Esophagus mucosa (tissue), 1 donor: ENCODE measurements around the gene SLC26A2. TPM values are rescaled to one million over a fixed set of nuclear protein-coding genes. Genes with fewer than 3 reads are reported as not detected.

Source experiments
- ATAC-seq: fragments of 200-7000 bp; cut with Tn5 transposase; one replicate; pipeline ENCODE4 v1.9.1; 2020
- total RNA-seq: library from RNA; stranded (reverse); gene quantifications from one replicate; pipeline ENCODE4 v1.2.4, GENCODE V29; 2023
- donor health status: DM: yes; HTN: yes; CAD: no.

The SLC26A2 gene
- total RNA-seq, 1 donor from 2014 or later, result 8.9 TPM

- ATAC-seq, result no peak
Measured at GRCh38 chr5:149962601-149963300, 2.2 kb downstream of the SLC26A2 start.

DNA sequence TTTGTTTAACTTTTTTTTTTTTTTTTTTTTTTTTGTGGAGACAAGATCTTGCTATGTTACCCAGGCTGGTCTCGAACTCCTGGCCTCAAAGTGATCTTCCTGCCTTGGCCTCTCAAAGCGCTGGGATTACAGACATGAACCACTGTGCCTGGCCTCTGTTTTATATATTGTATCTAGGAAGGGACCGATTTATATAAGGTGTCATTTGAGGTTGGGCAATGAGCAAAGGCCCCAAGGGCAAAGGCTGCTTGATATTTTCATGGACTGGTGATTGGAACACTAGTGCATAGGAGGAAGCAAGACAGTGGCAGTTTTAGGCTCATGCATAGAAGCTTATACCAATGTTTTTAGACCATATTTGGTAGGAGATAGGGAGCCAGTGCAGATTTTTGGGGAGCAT is 3.2 kb downstream of the SLC26A2 start:
- no peak for ATAC-seq

DNA sequence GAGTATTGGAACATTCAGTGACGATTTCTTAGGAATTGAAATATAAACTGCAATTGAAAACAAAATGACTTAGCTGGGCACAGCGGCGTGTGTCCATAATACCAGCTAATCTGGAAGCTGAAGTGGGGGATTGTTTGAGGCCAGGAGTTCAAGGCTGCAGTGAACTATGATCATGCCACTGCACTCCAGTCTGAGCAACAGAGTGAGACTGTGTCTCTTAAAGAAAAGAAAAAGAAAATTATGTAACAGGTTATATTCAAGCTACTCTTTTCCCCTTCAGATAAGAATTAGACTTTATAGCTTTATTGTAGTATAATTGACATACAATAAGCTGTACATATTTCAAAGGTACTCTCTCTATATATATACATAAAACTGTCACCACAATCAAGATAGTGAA is 6.4 kb downstream of the SLC26A2 start:
- no peak for ATAC-seq

- no peak for ATAC-seq
Measured at GRCh38 chr5:149969181-149969930, 8.8 kb downstream of the SLC26A2 start.

DNA sequence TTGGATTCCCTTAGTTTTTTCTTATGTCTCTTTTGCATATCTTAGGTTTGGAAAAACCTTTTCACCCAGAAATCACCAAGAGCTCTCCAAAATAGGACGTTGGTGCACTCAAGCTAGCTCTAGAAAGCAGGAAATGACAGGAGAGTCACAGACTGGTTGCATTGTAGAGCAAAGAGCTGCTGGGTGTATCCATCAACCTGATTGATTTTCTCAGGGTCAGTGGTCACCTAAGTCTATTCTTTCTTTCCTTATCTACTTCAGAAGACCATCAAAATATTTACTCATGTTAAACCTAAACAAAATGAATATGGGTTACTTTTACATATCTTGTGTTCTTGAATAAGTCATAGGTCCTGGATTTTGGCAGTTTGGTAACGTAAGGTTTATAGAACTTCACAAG is 14.9 kb downstream of the SLC26A2 start:
- ATAC-seq, result no peak

DNA sequence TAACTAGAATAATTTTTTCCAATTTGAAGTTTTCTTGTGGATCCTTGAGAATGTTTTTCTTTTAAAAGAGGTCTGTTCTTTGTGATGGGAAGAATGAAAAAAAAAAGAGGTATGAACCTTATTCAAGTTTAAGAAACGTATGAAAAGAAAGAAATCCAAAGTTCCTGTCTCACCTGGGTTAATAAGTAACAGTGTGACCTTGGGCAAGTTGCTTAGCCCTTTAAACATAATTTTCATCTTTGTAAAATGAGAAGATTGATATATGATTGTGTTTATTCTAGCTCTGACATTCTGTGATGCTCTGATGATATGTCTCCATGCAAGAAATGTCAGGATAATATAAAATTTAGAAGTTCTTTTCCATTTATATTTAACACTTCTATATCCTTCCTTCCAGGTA is 19.3 kb downstream of the SLC26A2 start:
- no peak for ATAC-seq

DNA sequence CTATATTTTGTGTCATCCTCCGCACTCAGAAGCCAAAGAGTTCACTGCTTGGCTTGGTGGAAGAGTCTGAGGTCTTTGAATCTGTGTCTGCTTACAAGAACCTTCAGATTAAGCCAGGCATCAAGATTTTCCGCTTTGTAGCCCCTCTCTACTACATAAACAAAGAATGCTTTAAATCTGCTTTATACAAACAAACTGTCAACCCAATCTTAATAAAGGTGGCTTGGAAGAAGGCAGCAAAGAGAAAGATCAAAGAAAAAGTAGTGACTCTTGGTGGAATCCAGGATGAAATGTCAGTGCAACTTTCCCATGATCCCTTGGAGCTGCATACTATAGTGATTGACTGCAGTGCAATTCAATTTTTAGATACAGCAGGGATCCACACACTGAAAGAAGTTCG is 20.6 kb downstream of the SLC26A2 start:
- no peak for ATAC-seq

- no peak for ATAC-seq
Measured at GRCh38 chr5:149982505-149982904, 21.9 kb downstream of the SLC26A2 start.

GRCh38 chr5:149988126-149988525 is 27.6 kb downstream of the SLC26A2 start:
- ATAC-seq, result no peak

GRCh38 chr5:149990518-149991376 is 30.2 kb downstream of the SLC26A2 start:
- ATAC-seq, result peak; percentile 90

DNA sequence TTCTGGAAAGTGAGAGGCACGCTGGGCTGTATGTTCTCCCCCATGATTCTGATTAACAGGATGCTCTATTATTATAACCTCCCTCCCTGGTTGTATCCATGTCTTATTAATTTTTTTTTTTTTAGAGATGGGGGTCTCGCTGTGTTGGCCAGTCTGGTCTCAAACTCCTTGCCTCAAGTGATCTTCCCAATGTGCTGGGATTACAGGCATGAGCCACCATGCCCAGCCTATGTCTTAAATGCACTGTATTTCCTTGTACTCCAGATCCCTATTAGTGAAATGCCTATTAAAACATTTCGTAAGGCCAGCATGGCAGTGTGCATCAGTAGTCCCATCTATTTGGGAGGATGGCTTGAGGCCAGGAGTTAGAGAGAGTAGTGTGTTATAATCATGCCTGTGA is 32.9 kb downstream of the SLC26A2 start:
- no peak for ATAC-seq

GRCh38 chr5:149995385-149996204 is 35.0 kb downstream of the SLC26A2 start:
- ATAC-seq, result no peak

DNA sequence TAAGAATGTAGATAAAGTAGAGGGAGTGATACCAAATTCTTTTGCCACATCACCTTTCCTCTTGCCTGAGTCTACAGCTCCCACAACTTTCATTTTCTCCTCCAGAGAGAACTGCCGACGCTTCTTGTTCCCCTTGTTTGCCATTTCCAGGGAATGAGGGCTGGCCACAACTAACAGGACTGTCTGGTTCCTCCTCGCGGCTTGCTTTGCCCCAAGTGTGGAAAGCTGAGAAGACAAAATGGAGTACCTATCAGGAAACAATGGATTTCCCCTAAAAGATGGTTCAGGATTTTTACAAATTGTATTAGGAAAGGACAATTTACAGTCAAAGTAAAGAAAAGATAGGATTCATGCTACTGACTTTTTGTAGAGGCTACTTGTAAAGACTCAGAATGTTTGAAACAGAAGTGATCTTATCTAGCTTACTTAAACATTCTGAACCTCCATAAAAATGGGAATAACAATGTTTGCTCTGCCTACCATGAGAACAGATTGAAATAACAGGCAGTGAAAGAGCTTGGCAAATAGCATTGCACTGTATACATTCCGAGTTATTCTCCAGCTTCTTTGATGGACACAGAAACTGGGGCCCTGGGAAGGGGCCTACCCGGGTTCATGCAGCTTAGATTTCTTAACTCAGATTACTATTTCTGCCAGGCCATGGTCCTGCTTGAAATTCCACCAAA is 35.8 kb downstream of the SLC26A2 start:
- ATAC-seq, result no peak

- ATAC-seq, result no peak
Measured at GRCh38 chr5:149998281-149998680, 37.7 kb downstream of the SLC26A2 start.

DNA sequence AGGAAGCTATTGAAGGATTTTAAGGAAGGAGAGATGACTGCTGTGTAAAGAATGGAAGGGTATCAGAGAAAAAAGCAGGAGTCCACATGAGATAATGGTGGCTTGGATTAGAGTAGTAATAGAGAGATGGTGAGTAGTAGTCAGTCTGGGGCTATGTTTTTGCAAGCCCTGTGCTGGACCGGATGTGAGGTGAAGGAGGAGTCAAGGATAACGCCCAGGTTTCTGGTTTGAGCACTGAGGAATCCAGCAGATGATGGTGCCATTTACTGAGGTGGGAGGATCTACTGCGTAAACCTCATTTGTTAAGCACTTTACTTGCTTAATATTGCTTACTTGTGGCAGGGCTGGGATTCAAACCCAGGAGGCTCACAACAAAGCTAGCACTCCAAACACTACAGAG is 38.8 kb downstream of the SLC26A2 start:
- ATAC-seq, result peak; percentile 34

- ATAC-seq, result peak; percentile 67
Measured at GRCh38 chr5:149999866-150000255, 39.3 kb downstream of the SLC26A2 start.

DNA sequence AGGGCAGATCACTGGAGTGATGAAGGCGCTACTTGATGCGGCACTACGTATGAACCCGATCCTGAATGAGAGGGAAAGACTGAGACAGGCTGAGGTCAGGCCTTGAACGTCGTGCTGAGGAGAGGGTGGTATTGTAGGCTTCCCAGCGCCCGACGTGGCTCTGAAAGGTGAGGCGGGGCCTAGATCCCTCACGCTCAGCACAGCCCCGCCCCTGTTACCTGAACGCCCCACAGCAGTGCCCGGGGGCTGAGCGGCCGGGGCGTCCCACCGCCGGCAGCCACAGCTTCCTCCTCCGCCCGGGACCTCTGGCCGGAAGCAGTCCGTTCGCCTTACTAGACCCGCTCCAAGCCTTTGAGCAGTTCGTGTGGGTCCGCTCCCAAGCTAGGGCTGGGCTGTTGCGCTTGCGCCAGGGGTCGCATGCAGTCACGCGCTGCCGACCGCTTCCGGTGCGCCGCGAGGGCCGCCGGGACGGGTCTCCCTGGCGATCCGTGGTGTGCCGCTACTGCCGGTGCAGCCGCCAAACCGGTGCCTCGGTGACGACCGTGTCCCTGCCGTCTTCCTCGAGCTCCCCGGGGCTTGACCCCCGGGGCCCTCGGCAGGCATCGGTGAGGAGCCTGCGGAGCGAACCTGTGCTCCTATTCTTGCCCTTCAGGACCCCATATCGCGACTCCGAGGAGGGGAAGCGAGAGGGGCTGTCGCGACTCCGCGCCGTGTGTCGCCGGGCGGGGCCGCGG is 39.9 kb downstream of the SLC26A2 start, which contains the start of the genes HMGXB3 and TIGD6:
Gene HMGXB3, plus strand, starts transcription at position 484 of the 734 bp plus-strand sequence. CDS start 4,114 bp downstream, outside the sequence.
Gene TIGD6, minus strand, starts transcription at position 399 of the 734 bp plus-strand sequence. CDS start 4,306 bp downstream, outside the sequence.
- peak; percentile 82 for ATAC-seq

DNA sequence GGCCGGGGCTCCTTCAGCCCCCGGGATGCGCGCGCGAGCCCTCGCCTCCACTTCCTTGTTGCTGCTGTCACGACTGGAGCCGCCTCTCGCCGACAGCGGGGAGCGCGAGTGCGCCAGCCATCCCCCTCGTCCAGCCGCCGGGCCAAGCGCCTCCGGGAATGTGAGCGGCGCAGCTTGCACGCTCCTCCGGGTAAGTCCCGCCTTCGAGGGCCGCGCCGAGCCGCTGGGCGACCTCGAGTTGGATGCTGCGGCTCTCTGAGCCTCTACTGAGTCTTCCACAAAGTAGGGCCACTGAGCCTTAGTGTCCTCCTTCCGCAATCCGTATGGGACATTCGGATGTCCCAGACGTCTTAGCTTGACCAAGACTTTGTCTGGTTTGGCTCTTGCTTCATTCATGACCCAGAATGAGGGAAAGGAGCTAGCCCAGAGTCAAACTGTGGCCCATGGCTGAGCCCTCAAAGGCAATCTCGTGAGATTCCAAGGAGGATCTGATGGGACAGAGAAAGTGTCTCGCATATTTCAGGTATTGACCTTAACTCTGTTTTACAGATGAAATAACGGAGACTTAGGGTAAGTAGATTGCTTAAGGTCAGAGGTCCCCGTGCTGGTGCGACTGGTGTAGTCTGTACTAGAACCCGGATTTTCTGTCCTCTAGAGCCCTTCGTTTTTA is 40.6 kb downstream of the SLC26A2 start:
- peak; percentile 58 for ATAC-seq

GRCh38 chr5:150001660-150002486 is 41.3 kb downstream of the SLC26A2 start:
- peak; percentile 65 for ATAC-seq
